Measurements from ENCODE around the gene STX18.
A peak's percentile ranks its signal among the peaks of the same experiment; 100 is the strongest.

- TF ChIP-seq, protein P1, sequence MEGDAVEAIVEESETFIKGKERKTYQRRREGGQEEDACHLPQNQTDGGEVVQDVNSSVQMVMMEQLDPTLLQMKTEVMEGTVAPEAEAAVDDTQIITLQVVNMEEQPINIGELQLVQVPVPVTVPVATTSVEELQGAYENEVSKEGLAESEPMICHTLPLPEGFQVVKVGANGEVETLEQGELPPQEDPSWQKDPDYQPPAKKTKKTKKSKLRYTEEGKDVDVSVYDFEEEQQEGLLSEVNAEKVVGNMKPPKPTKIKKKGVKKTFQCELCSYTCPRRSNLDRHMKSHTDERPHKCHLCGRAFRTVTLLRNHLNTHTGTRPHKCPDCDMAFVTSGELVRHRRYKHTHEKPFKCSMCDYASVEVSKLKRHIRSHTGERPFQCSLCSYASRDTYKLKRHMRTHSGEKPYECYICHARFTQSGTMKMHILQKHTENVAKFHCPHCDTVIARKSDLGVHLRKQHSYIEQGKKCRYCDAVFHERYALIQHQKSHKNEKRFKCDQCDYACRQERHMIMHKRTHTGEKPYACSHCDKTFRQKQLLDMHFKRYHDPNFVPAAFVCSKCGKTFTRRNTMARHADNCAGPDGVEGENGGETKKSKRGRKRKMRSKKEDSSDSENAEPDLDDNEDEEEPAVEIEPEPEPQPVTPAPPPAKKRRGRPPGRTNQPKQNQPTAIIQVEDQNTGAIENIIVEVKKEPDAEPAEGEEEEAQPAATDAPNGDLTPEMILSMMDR (IDR thresholded peaks at IDR 0.05), result peak in 1 of 3 experiments; percentile 44
- TF ChIP-seq POLR2AphosphoS5 (IDR thresholded peaks at IDR 0.05; ENCODE audit: insufficient read depth in 1 of 2, low read depth in 1 of 2), result peak in 1 of 2 donors; percentile 52
- TF ChIP-seq POLR2A (IDR thresholded peaks at IDR 0.05), result no peak
Measured at GRCh38 chr4:4575284-4576211, 33.7 kb upstream of the STX18 start.
